HG02840 (cell line): ENCODE results near the gene REEP5.
"Not testable (repeated sequence)": the region's sequence is repeated elsewhere in the genome, so short reads cannot be mapped to it uniquely, and the experiment has no call there.

ENCODE experiments used
- ATAC-seq: cut with Tn5 transposase; IDR thresholded peaks from one replicate; pipeline ENCODE4 v1.9.1; 2021; ENCODE audit warnings: mild to moderate bottlenecking, moderate library complexity, moderate number of reproducible peaks; ENCODE audit not compliant: unreplicated experiment, low FRiP score

Gene REEP5

DNA sequence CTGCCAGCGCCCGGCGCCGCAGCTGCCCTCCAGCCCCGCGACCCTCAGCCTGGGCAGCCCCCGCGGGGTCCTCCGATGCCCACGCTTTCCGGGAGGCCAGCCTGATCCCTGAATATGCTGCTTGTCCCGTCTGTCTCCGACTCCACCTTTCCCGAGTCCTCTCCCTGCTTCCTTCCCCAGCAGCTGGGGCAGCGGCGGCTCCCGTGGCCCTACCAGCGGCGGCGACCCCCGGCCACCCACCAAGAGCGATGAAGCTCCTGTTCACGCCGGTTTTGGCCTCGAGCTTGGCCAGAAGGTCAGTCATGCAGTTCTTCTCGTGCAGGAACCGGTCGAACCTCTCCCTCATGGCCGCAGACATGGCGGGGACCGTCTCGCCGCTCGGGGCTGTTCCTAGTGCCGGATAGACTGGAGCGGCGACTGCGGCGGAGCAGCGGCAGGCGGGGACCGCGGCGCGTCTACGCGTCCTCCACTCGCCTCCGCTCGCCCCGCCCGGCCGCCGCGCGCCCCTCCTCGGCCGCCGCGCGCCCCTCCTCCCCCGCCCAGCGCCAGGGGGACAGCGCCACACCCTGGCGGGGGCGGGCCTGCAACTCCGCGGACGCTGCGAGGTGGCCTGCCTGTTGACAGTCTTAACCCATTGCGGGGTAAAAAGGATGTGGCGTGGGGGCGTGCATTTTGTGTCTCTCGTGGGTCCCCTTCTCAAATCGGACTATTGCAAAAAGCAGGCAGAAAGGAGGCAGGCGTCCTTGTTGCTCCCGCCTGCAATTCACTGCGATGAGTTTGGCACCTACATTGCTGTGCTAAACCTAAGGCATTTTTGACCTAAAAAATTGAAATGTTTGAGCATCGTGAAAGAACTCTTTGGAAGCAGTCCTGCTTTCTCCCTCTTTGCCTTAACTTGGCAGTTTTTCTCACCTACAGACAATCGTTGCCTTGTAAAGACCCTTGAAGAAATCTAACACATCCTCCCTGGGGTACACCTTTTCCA, at the start of gene REEP5:
REEP5 (minus strand) TSS at position 395 of the 985 bp plus-strand sequence; CDS start at position 358, 37 bp downstream.
- peak; percentile 59 for ATAC-seq

- no peak for ATAC-seq
These were observed 49.2 kb upstream of the REEP5 start for GRCh38 chr5:112971276-112971675.

DNA sequence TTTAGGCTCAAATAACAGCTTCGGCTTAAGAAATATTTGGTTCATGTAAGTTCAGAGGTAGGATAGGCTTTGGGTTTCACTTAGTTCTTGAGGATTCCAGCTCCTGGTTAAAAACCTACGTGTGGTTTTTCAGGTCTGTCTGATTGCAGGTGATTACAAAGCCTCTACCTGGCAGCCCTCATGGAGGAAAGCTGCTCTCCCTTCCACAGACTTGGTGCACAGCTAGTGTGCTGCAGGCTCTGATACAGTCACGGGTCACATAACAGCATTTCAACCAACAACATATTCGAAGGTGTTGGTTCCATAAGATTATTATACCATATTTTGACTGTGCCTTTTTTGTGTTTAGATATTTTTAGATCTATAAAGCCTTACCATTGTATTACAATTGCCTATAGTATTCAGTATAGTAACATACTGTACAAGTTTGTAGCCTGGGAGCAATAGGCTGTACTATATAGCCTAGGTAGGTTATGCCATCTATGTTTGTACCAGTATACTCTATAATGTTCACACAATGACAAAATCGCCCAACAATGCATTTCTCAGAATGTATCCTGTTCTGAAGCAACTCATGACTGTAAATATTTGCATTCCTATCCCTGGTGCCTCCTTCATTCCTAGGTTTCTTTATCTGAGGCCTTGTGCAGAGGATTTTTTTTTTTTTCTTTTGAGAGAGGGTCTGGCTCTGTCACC, 46.5 kb upstream of the REEP5 start:
- ATAC-seq, result no peak

DNA sequence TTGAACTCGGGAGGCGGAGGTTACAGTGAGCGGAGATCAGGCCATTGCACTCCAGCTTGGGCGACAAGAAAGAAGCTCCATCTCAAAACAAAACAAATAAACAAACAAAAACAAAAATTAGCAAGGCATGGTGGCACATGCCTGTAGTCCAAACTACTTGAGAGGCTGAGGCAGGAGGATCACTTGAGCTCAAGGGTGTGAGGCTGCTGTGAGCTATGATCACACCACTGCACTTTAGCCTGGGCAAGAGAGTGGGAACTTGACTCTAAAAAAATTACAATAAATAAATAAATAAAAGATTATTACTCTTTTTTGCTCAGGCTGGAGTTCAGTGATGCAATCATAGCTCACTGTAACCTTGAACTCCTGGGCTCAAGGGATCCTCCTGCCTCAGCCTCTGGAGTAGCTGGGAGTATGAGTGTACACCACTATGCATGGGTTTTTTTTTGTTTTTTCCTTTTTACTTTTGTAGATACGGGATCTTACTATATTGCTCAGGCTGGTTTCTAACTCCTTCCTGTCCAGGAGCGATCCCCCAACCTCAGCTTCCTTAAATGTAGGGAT, 45.6 kb upstream of the REEP5 start:
- ATAC-seq, result no peak

DNA sequence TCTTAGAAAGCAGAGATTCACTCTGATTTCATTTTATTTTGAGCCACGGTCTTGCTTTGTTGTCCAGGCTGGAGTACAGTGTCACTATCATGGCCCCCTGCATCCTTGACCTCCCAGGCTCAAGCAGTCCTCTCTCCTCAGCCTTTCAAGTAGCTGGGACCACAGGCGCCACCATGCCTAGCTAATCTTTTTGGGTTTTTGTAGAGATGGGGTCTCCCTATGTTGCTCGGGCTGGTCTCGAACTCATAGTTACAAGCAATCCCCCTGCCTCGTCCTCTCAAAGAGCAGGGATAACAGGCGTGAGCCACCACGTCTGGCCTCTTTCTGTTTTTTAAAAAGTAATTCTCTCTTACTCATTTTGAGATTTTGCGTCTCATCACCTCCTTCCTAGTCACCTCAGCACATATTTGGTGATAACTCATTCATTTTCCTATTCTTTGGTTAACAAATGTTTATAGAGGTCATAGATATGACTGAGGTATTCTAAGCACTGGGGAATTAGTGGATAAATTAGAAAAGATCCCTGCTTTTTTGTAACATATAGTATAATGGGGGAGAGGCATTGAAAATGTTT, 43.8 kb upstream of the REEP5 start:
- ATAC-seq, result no peak

DNA sequence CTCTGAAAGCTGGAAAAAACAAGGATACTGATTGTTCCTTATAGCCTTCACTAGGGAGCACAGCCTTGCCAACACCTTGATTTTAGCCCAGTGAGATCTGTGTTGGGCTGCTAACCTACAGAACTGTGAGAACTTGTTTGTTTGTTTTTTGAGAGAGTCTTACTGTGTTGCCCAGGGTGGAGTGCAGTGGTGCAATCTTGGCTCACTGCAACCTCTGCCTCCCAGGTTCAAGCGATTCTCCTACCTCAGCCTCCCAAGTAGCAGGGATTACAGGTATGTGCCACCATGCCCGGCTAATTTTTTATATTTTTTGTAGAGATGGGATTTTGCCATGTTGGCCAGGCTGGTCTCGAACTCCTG, 41.3 kb upstream of the REEP5 start:
- not testable (repeated sequence) for ATAC-seq

DNA sequence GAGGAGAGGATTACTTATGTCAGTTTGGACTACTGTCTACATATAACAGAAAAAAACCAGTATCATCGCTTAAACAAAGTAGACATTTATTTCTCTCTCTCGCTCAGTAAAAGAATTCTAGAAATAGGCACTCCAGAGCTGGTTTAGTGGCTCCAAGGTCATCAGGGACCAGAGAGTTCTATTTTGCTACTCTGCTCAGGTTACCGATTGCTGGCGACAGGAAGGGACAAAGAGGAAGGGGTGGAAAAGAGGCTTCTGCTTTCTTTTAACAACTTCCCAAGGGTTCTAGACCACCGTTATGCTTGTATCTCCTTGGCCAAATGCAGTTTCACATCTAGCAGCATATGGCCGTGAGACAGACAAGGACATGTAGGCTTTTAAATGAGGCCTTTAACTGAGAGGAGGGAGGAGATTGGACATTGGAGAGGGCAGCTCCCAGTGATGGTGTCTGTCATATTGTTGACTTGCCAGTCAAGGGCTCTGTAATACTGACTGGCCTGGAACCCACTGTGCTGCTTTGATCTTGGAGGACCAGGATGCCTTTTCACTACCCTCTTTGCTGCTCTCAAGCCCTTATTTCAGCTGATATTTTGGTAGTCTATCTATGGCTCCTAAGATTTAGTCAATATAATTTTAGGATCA, 39.0 kb upstream of the REEP5 start:
- no peak for ATAC-seq

DNA sequence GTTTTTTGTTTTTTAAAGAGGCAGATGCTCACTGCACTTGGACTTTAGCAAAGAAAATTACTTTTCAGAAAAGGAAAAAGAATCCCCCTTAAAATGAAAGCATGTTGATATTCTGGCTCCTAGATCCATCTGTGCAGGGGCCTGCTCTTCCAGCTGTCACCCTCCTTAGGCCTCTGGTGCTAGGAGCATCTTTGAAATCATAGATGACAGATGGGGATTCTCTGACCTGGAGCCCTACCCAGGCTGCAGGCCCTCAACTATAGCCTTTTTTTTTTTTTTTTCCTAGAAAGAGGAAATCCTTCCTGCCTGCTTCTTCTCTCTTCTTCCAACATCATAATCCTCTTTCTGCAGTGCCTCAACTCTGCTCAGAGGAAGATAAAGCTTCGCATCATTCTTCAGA, 38.3 kb upstream of the REEP5 start:
- no peak for ATAC-seq

DNA sequence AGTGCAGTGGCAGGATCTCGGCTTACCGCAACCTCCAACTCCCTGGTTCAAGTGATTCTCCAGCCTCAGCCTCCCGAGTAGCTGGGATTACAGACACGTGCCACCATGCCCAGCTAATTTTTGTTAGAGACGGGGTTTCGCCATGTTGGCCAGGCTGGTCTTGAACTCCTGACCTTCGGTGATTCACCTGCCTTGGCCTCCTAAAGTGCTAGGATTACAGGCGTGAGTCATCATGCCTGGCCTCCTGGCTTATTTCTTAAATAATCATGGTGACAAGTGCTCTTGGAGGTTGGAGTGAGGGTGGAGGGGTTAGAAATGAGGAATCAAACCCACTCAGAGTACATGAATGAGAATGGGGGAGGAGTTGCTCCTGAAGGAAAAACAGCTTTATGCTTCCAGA, 37.8 kb upstream of the REEP5 start:
- ATAC-seq, result not testable (repeated sequence)

GRCh38 chr5:112958093-112959088, 36.4 kb upstream of the REEP5 start:
- ATAC-seq, result peak; percentile 68

DNA sequence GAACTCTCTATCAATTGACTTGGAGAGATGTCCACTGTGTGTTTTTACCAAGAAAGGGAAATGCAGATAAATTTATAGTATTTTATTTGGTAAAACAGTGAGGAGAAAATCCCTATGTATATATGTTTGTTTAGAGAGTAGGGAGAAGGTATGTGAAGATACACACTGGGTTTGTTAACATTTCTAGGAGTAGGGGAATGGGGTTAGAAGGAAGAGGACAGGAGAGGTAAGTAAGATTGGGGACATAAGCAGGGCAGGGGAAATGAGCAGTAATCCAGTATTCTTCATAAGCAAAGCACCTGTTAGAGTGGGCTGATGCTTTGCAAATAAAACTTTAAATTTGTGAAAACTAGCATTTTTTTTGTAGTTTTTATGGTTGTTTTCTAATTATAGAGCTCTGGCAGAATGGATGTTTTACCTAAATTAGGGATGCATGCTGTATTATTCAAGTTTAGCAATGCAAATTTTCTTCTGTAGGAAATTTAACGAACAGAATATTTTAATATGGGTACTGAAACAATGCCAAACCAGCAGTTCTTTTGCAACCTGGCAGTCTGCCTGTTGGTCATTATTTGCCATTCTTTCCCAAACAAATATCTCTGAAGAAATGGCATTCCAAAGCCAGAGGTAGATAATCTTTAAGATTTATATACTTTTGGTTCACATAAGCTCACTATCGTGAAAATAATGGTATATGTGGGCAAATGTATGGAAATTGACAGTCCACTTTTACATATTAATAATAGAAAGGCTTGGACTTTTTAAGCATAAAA, 35.2 kb upstream of the REEP5 start:
- ATAC-seq, result no peak

DNA sequence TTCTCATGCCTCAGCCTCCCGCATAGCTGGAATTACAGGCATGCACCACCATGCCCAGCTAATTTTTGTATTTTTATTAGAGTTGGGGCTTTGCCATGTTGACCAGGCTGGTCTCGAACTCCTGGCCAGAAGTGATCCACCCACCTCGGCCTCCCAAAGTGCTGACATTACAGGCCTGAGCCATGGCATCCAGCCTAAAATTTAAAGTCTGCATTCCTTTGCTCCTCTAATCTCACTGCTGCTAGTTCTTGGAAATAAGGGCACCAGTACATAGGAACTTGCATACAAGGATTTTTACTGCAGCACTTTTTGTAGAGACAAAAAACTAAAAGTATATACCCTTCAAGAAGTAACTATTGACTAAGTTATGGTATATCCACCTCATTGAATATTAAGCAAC, 34.6 kb upstream of the REEP5 start:
- ATAC-seq, result no peak

- peak; percentile 79 for ATAC-seq
These were observed 29.2 kb upstream of the REEP5 start for GRCh38 chr5:112951124-112951702.

GRCh38 chr5:112948458-112948857, 26.4 kb upstream of the REEP5 start:
- no peak for ATAC-seq

DNA sequence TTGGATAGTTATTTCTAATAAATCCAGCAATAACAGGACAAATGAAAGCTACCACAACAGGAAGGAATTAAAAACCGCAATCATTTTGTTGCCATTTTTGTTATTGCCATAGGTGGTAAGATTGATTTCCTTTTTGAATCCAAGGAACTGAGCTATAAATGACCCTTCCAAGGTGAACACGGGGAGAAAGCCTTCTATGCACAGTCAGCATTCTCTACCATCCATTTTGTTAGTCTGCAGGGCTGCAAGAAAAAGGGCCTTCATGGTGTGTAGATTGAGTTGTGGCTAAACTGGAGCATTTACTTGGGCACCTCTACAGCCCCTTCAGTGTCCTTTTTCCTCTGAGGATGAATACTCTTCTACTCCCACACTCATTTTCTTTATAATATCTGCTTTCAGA, 18.6 kb upstream of the REEP5 start:
- no peak for ATAC-seq

DNA sequence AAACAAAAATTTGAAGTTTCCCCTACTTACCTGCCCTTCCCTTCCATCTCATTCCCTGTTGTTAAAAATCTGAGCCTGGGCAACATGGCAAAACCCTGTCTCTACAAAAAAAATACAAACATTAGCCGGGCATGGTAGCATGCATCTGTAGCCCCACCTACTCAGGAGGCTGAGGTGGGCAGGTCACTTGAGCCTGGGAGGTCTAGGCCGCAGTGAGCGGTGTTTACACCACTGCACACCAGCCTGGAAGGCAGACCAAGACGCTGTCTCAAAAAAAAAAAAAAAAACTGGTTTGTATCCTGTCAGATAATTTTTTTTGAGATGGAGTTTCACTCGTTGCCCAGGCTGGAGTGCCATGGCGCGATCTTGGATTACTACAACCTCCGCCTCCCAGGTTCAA, 16.3 kb upstream of the REEP5 start:
- no peak for ATAC-seq

GRCh38 chr5:112935675-112936074, 13.6 kb upstream of the REEP5 start:
- no peak for ATAC-seq

DNA sequence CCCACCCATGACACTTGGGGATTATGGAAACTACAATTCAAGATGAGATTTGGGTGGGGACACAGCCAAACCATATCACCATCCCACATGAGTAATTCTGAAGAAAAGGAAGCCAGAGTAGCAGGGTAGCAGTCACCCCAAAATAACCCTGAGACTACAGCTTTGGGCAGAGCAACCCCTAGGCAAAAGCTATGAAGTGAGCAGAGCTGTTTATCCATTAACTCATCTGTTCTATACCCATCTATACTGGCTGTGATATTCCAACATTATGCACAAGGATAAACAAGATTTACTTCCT, 12.3 kb upstream of the REEP5 start:
- no peak for ATAC-seq
